ENCODE measurements around the gene IGSF8. TPM values are rescaled to one million over a fixed set of nuclear protein-coding genes. Genes with fewer than 3 reads are reported as not detected.
A peak's percentile ranks its signal among the peaks of the same experiment; 100 is the strongest.

The IGSF8 gene
- total RNA-seq, 1 donor from 2014 or later, result 24.0 TPM

GRCh38 chr1:160089883-160090282 is 8.5 kb downstream of the IGSF8 start:
- Mint-ChIP-seq H3K4me1 (ENCODE audit: unreplicated experiment) (peaks cover 7% of the 10 kb centered on the region), H3K27ac (ENCODE audit: unreplicated experiment) (no peak overlapping the region), H3K36me3 (ENCODE audit: unreplicated experiment) (peaks cover 9% of the 10 kb centered on the region), H3K9me3 (ENCODE audit: unreplicated experiment) (no peaks in the 10 kb centered on the region), H3K4me3 (ENCODE audit: unreplicated experiment) (no peak overlapping the region), H3K27me3 (ENCODE audit: unreplicated experiment) (no peaks in the 10 kb centered on the region)
- DNase-seq (ENCODE audit: extremely low spot score, unreplicated experiment), result no peak
- TF ChIP-seq CTCF (IDR thresholded peaks at IDR 0.05), result no peak

- H3K36me3 Mint-ChIP-seq (ENCODE audit: unreplicated experiment), result peaks cover 9% of the 10 kb centered on the region
- no peak overlapping the region for H3K4me3 Mint-ChIP-seq (ENCODE audit: unreplicated experiment)
- DNase-seq (ENCODE audit: extremely low spot score, unreplicated experiment), result no peak
- no peaks in the 10 kb centered on the region for H3K9me3 Mint-ChIP-seq (ENCODE audit: unreplicated experiment)
- peaks cover 15% of the 10 kb centered on the region for H3K27me3 Mint-ChIP-seq (ENCODE audit: unreplicated experiment)
- no peak for TF ChIP-seq CTCF (IDR thresholded peaks at IDR 0.05)
- H3K4me1 Mint-ChIP-seq (ENCODE audit: unreplicated experiment), result peaks cover 8% of the 10 kb centered on the region
- H3K27ac Mint-ChIP-seq (ENCODE audit: unreplicated experiment), result no peak overlapping the region
These were observed 11.2 kb downstream of the IGSF8 start for GRCh38 chr1:160087118-160087662.

DNA sequence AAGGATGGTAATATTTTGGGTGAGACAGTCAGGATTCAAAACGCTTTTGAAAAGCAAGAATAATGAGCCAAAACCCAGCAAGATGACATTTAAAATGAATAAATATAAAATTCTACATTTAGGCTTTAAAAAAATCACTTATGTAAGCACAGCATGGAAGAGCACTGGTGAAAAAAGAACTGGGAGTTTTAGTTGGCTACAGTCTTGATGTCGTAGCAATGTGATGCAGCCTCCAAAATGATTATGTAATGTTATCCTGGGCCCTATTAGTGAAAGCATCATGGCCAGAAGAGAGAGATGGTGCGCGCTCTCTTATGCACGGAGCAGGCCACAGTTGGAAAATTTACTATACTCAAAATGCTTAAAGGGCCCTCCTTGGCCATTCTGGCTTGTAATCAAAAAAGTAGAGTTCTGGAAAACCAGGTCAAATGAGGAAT is 11.9 kb downstream of the IGSF8 start:
- Mint-ChIP-seq H3K4me3 (ENCODE audit: unreplicated experiment) (no peak overlapping the region), H3K36me3 (ENCODE audit: unreplicated experiment) (peaks cover 9% of the 10 kb centered on the region), H3K27ac (ENCODE audit: unreplicated experiment) (no peak overlapping the region), H3K9me3 (ENCODE audit: unreplicated experiment) (no peaks in the 10 kb centered on the region), H3K4me1 (ENCODE audit: unreplicated experiment) (peaks cover 8% of the 10 kb centered on the region), H3K27me3 (ENCODE audit: unreplicated experiment) (peaks cover 22% of the 10 kb centered on the region)
- no peak for DNase-seq (ENCODE audit: extremely low spot score, unreplicated experiment)
- no peak for TF ChIP-seq CTCF (IDR thresholded peaks at IDR 0.05)

DNA sequence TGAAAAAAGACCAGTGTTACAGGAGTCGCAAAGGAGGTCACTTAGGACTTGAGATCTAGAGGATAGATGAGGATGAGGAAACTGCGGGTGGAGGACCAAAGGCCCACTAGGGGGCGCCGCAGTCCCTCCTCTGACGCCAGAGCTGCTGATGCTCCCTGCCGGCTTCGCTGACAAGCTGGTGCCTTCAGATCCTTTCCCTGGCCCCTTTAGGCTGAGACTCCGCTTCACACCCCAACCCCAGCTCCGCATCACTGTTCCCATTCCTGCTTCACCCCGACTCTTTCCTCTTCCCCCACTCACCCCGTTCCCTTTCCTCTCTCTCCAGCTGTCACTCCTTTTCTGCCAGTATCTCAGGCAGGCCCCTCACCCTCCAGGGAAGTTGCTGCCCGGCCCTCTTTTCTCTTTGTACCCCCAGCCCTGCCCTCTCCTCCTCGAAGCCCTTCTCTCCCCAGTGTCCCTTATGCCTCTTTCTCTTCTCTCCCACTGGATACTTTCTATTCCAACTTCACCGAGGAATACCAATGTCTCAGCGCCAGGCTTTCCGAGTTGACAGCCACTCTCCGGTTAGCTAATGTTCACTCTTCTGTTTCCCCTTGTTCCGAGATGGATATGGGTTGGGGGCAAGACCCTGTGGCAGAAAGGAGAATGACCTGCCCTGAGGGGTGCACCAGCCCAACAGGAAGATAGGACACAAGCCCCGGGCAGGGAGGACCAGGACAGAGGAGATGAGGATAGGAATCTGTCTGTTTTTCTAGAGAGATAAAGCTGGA is 12.5 kb downstream of the IGSF8 start:
- peaks cover 9% of the 10 kb centered on the region for H3K36me3 Mint-ChIP-seq (ENCODE audit: unreplicated experiment)
- no peak overlapping the region for H3K27ac Mint-ChIP-seq (ENCODE audit: unreplicated experiment)
- H3K9me3 Mint-ChIP-seq (ENCODE audit: unreplicated experiment), result no peaks in the 10 kb centered on the region
- peak; percentile 89 for TF ChIP-seq CTCF (IDR thresholded peaks at IDR 0.05)
- peaks cover 13% of the 10 kb centered on the region for H3K4me1 Mint-ChIP-seq (ENCODE audit: unreplicated experiment)
- DNase-seq (ENCODE audit: extremely low spot score, unreplicated experiment), result peak; percentile 92
- H3K27me3 Mint-ChIP-seq (ENCODE audit: unreplicated experiment), result peaks cover 28% of the 10 kb centered on the region
- no peak overlapping the region for H3K4me3 Mint-ChIP-seq (ENCODE audit: unreplicated experiment)

DNA sequence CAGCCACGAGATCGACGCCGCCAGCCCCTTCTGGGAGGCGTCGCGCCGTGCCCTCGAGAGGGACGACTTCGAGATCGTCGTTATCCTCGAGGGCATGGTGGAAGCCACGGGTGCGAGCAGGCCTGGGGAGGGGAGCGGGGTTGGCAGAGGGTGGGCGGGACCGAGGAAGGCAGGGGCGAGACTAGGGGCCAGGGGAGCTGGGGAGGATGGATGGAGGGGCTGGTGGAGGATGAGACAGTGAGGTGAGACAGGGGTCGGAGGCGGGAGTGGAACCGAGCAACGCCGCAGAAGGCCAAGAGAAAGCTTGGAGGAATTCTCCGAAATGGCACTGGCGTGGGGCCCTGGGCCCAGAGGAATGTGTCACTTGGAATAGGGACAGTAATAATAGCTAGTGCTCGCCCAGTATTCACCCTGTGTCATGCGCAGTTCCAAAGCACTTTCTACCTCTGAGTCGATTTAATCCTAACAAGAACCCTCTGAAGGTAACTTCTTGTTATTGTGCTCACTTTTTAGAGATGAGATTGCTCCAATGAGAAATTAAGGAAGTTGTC is 13.6 kb downstream of the IGSF8 start:
- no peak for DNase-seq (ENCODE audit: extremely low spot score, unreplicated experiment)
- Mint-ChIP-seq H3K27ac (ENCODE audit: unreplicated experiment) (no peak overlapping the region), H3K4me3 (ENCODE audit: unreplicated experiment) (no peak overlapping the region), H3K4me1 (ENCODE audit: unreplicated experiment) (peaks cover 16% of the 10 kb centered on the region), H3K9me3 (ENCODE audit: unreplicated experiment) (no peaks in the 10 kb centered on the region), H3K36me3 (ENCODE audit: unreplicated experiment) (peaks cover 9% of the 10 kb centered on the region), H3K27me3 (ENCODE audit: unreplicated experiment) (peaks cover 38% of the 10 kb centered on the region)
- TF ChIP-seq CTCF (IDR thresholded peaks at IDR 0.05), result no peak
